Fibroblast of villous mesenchyme (primary cell): Measurements from ENCODE around the gene TVP23B. TPM values are rescaled to one million over a fixed set of nuclear protein-coding genes. Genes with fewer than 3 reads are reported as not detected.
"Not testable (repeated sequence)": the region's sequence is repeated elsewhere in the genome, so short reads cannot be mapped to it uniquely, and the experiment has no call there.

Source experiments
- DNase-seq: peaks from one replicate; pipeline ENCODE4 v3.0.0-alpha.2; 2010; ENCODE audit warnings: low read depth
- H3K4me3 ChIP-seq: 2 replicates; pipeline ENCODE4 v1.5.1; 2011; ENCODE audit warnings: low read depth, mild to moderate bottlenecking, low read length
- total RNA-seq: library from RNA; depleted of rRNA; stranded (reverse); fragments of >200 nt; gene quantifications from 2 replicates; pipeline ENCODE4 v1.2.3, GENCODE V29; 2012

Gene TVP23B
- total RNA-seq = 45.1 and 92.8 TPM in 2 replicates

GRCh38 chr17:18780991-18781718 is at the start of gene TVP23B:
Gene TVP23B (plus strand): TSS chr17:18781183. CDS start chr17:18781294, 111 bp downstream.
- peak within 1 kb of the TSS; percentile 56 for H3K4me3 ChIP-seq
- peak; percentile 94 for DNase-seq

- not testable (repeated sequence) for H3K4me3 ChIP-seq, DNase-seq
These were observed 48.5 kb upstream of the TVP23B start for GRCh38 chr17:18732438-18732837.

DNA sequence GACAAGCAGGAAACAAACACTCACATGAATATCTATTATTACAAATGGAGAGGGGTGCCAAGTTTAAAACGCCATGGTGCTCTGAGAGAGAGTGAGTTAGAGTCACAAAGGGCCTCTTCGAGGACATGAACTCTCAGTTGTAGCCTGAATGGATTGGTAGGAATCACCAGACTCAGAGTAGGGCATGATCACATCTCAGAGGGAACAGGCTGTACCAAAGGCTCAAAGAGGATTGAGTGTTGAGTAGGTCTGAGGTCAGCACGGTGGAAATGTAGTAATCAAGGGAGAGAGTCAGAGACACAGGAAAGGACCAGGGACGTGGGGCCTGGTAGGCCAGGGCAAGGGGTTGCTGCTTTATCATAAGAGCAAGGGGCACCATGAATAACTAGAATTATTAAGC is 47.6 kb upstream of the TVP23B start:
- H3K4me3 ChIP-seq = not testable (repeated sequence)
- DNase-seq = peak; percentile 17

DNA sequence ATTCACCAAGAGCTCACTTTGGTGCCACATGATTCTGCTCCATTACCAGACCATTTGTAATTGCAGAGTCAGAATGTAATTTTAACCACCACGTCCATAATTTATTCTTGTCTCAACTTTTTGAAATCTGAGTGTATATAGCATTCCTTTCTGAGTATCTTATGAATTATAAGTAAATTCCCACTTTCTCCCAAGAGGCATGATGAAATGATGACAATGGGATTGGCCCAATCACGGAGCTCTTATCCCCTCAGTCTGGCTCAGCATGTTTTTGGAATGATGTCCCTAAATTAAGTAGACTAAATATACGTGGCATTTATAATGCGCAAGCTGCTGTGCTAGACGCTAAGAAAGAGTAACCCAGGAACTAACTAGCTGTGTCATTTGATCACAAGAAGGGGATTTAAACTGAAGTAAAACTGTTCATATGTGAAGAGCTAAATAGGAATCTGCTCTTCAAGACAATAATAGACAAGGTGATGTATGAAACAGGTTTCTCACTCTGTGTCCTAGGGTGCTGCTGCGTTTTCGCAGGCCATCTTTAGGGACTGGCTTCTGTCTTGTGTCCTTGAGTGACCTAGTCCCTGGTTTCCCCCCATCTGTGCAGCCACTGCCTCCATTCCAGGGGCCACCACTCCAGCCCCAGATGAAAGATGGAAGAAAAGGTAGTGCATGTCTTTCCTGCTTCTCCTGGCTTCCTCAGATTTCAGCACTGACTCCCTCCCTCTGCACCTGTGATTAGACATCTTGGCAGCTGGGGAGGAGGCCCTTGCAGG is 41.2 kb upstream of the TVP23B start:
- not testable (repeated sequence) for DNase-seq, H3K4me3 ChIP-seq

DNA sequence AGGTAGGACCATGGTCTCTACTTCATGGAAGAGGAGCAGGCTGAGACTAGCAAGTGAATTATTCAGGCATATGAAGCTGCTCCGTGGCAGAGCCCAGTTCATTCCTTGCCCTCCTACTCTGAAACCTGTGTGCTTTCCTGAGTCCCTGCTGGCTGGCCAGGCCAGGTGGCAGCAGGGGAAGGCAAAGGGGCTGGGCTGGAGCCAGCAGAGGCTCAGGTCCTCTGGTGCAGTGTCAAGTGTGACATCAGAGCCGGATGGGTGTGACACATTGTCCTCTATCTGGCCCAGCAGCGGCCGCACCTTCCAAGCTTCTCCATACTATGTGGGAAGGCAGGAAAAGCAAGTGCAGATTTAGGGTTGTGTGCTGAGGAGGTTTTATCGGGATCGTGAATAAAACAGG is 39.8 kb upstream of the TVP23B start:
- not testable (repeated sequence) for H3K4me3 ChIP-seq, DNase-seq

- H3K4me3 ChIP-seq, DNase-seq: not testable (repeated sequence)
These were observed 37.1 kb upstream of the TVP23B start, which contains the start of gene FBXW10 for GRCh38 chr17:18743699-18744421. Gene FBXW10 (plus strand): TSS chr17:18744054. CDS start chr17:18744245, 191 bp downstream.

DNA sequence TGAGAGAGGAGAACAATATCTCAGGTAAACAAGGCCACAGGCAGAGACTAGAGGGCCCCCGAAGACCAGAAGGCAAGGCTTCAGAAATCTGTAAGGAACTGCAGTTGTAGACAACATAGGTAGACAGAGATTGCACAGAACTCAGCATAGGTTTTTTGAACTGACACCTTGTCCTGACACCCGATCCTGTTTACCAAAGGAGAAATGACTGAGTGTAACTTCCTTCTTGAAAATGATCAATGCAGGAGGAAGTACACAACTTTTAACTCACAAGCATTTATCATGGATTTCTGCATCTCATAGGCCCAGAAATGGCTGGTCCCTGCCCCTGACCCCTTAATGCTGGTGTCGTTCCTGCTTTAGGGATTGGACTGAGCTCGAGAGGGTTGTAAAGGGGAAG is 36.3 kb upstream of the TVP23B start:
- H3K4me3 ChIP-seq, DNase-seq: not testable (repeated sequence)

GRCh38 chr17:18746551-18746950 is 34.4 kb upstream of the TVP23B start:
- DNase-seq, H3K4me3 ChIP-seq: not testable (repeated sequence)

- peak; percentile 70 for DNase-seq
- H3K4me3 ChIP-seq = not testable (repeated sequence)
These were observed 33.5 kb upstream of the TVP23B start for GRCh38 chr17:18747501-18747900.

DNA sequence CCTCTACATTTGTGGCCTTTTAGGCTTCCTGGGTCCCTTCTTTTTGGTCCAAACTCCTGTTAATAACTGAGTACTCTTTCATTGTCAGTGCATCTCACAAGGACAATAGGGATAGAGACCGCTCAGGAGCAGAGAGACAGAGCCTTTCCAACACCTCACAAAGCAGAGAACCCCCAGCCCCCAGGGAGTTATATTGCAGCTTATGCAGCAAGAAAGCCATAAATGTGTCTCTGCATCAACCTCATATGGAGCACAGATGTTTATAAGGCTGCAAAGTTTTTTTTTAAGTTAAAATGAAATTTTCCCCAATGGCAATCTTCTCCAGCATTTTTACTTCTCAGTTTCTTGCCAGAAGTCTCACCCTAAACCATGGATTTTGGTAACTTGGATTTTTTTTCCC is 30.7 kb upstream of the TVP23B start:
- not testable (repeated sequence) for H3K4me3 ChIP-seq, DNase-seq

GRCh38 chr17:18753829-18754409 is 27.1 kb upstream of the TVP23B start:
- peak; percentile 7 for DNase-seq
- not testable (repeated sequence) for H3K4me3 ChIP-seq

- not testable (repeated sequence) for H3K4me3 ChIP-seq, DNase-seq
These were observed 25.0 kb upstream of the TVP23B start for GRCh38 chr17:18755969-18756368.

DNA sequence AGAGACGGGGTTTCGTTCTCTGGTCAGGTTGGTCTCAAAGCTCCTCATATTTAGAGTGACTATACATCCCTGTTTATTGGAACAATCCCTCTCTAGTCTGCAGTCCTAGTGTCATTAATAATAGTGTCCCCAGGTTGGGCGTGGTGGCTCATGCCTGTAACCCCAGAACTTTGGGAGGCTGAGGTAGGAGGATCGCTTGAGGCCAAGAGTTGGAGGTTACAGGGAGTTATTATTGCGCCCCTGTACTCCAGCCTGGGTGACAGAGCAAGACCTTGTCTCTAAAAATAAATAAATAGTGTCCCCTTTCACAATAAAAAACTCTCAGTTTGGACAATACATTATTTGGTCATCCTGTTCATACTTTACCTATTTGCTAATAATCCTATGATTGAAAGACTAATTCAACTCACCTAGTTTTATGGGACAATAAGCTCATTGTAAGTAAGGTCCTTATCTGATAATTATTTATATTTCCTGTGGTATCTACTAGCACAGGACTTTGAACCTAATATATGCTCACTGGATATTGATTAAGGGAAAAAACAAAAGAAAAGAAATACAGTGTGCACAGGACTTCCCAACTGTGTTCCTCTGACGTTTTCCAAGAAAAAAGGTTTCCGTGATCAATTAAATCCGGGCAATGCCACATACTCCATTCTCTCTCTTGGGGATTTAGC is 23.5 kb upstream of the TVP23B start:
- H3K4me3 ChIP-seq, DNase-seq: not testable (repeated sequence)

DNA sequence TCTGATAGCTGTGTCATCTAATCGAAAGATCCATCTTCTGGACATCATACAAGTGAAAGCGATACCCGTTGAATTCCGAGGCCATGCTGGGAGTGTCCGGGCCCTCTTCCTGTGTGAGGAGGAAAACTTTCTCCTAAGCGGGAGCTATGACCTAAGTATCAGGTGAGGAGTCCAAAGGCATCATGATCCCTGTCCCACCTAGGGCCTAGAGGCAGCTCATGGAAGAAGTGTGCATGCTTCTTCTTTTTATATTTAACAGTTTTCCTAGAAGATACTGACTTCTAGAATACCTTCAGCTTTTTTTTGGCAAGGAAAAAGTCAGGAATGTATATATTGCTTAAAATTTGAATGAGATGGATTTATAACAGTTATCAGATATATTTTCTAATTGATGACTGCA is 22.6 kb upstream of the TVP23B start:
- H3K4me3 ChIP-seq = not testable (repeated sequence)

GRCh38 chr17:18760221-18760620 is 20.8 kb upstream of the TVP23B start:
- not testable (repeated sequence) for H3K4me3 ChIP-seq, DNase-seq

More for the DNA sequence above, 22.6 kb upstream of the TVP23B start:
- DNase-seq = not testable (repeated sequence)

- not testable (repeated sequence) for DNase-seq, H3K4me3 ChIP-seq
These were observed 10.4 kb upstream of the TVP23B start for GRCh38 chr17:18770572-18770971.

DNA sequence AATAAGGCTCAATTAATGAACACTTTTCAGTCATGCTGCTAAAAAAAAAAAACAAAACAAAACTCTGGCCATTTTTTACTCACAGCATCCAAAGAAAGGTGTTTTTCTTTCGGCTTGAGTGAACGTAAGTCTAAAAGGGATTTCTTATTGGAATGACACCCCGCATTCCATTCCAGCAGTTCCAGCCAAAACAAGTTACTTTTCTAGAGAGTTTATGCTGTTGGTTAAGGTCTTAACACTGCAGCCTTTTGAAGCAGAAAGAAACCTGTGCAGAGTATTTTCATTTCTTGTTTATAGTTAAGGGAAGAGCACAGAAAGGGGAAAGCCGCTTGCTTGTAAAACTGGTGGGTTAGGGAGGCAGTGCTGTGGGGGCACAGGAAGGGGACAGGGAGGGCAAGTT is 9.9 kb upstream of the TVP23B start:
- not testable (repeated sequence) for H3K4me3 ChIP-seq, DNase-seq
